CD4-positive, alpha-beta T cell treated with Interferon alpha-2 for 1 hour (primary cell): ENCODE data around the gene NAP1L1.

ENCODE experiments used
- DNase-seq, 2 donors: peaks; one replicate each; pipeline ENCODE4 v3.0.0-alpha.2; 2020 to 2022

Gene NAP1L1

DNA sequence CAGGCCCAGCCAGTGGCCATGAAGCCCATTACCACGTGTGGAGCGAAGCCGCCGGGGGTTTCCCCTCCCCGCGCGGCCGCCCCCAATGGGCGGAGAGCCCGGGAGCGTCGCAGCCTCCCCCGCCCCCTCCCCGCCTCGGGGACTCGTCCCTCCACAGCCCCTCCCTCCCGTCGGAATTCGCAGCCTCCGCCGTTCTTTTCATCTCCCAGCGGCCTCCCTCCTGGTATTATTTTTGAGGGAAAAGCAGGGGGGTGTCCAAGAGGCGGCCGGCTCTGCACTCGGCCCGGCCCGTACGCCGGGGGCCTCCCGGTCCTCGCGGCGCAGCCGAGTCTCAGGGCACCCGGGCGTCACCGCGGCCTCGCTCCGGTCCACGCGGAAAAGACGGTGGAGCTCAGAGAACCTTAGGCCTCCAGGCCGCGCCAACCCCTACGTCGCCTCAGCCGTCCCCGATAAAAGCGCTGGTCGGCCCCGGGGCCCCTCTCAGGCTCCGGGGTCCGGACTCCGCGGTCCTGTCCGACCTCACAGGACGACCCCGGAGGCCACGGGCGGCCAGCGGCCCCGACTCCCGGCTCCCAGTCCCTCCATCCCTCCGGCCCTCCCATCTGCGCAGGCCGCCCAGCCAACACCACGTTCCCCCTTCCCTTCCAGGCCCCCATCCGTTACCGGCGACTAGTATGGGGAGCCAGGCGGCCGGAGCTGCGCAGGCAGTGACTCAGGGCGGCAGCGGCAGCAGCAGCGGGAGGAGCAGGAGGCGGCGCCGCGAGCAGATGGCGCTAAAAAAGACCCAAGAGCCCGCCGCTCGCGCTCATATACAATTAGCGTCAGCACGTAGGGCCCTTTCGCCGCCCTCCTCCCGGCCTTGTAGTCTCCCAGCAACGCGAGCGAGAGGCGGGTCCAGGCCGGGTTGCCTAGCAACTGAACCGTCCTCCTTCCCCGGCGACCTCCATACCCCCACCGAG is at the start of gene NAP1L1:
TSS of gene NAP1L1 (minus strand) at position 782 of the 959 bp plus-strand sequence. CDS start 10,466 bp downstream, outside the sequence.
- peak; percentile 97 for DNase-seq

GRCh38 chr12:76127588-76127987 is 43.1 kb upstream of the NAP1L1 start:
- DNase-seq = no peak

GRCh38 chr12:76124456-76124855 is 40.0 kb upstream of the NAP1L1 start:
- DNase-seq = no peak

DNA sequence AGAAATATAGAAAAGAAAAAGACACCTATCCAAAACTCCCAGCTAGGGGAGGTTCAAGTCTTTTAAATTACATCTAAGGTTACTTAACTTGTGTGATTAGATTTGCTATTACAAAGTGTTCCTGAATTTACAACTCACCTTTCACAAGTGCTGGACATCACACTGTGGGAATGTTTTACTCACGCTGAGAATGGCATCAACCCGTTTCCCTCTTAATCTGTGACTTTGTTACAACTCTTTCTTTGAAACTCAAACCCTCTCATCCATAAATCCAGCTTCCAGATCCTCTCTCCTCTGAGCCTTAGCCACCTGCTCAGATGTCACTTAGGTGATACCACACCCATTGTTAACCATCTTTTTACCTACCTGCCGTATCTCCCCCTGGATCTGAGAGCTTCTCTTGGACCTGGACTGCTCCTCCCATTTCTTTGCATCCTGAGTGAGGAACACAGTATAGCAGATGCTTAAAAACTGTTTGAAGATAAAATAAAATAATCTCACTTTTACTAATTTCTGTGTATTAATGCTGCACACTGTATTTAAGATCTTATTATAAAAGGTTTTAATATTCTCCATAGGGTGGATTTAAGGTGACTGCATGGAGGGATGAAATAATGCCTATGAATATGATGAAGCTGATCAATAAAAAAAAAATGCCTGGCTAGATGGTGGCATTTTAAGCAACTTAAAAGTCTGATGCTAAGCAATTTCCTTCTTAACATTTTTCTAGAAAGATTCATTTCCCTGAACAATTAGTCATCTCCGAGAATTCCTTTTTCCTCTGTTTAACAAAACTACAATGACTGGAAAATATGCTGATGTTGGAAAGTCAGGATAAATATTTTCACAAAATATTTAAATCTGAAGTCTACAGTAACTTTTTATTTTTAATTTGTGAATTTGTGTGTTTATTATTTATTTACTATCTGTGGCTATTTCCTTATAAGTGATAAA is 39.1 kb upstream of the NAP1L1 start:
- no peak for DNase-seq

DNA sequence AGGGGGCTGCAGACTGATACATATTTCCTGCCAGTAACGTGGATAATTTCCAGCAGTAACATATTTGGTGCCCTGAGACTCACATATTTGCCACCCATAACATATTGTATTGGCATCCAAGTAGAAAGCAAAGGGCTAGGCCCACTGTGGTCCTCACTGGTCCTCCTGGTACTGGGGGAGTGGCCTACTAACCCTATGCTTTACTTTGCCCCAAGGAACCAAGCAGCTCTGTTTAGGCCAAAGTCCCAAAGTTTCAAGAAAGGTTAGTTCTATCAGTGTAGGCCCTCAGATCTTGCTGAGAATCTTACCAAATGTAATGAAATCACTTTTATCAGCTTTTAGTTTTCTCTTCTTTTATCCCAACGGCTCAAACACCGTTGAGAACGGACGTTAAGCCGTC is 35.4 kb upstream of the NAP1L1 start:
- no peak for DNase-seq

DNA sequence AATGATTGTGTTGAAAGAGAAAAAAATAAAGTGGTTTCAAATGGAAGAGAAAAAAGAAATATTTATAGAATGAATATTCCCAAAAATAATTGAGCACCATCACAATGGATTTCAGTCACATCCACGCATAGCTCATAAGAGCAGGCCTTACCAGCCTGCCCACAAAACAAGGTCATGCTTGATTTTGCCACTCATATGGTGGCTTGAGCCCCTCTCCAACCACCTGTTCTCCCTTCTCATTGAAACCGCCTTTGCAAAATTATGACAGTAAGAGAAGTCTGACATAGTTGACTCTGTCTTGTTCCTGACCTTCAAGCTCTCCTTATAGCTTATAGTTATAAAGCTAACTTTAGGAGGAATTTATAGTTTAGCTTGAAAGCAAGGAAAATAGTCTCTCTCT is 33.3 kb upstream of the NAP1L1 start:
- no peak for DNase-seq

- peak in 1 of 2 donors; percentile 4 for DNase-seq
Observed at GRCh38 chr12:76117067-76117691, 32.7 kb upstream of the NAP1L1 start.

GRCh38 chr12:76113800-76114757 is 29.6 kb upstream of the NAP1L1 start:
- DNase-seq = no peak

- DNase-seq = no peak
Observed at GRCh38 chr12:76111209-76111749, 26.8 kb upstream of the NAP1L1 start.

- DNase-seq = no peak
Observed at GRCh38 chr12:76109879-76110278, 25.4 kb upstream of the NAP1L1 start.

DNA sequence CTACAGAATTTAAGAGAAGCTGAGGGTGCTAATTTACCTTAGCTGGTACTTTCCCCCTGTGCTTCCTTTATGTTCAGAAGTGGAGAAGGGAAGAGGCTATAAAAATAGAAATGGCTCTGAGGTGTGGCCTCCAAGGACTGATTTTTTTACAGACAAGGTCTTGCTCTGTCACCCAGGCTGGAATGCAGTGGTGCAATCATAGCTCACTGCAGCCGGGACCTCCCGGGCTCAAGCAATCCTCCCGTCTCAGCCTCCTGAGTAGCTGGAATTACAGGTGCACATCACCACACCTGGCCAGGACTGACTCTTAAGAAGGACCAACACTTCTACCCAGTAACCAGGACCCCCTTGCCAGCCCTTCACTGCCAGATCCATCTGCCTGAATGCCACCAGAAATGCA is 23.9 kb upstream of the NAP1L1 start:
- no peak for DNase-seq

DNA sequence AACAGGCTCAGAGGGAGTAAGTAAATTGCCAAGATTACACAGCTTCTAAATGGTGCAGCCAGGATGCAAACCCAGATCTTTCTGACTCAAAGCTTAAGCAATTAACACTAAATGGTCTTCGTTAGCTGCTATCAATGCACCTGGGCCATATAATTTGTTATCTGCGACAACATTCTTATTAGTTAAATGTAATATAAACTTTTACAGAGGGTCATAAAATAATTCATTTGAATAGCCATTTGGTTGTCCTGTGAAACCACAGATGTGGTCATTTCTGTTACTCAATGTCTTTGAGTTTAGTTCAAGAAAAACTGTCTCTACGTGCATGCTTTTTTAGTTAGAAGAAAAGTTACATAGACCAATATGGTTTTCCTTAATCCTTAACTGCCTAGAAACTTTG is 22.1 kb upstream of the NAP1L1 start:
- DNase-seq = no peak

GRCh38 chr12:76103958-76104357 is 19.5 kb upstream of the NAP1L1 start:
- DNase-seq = no peak

DNA sequence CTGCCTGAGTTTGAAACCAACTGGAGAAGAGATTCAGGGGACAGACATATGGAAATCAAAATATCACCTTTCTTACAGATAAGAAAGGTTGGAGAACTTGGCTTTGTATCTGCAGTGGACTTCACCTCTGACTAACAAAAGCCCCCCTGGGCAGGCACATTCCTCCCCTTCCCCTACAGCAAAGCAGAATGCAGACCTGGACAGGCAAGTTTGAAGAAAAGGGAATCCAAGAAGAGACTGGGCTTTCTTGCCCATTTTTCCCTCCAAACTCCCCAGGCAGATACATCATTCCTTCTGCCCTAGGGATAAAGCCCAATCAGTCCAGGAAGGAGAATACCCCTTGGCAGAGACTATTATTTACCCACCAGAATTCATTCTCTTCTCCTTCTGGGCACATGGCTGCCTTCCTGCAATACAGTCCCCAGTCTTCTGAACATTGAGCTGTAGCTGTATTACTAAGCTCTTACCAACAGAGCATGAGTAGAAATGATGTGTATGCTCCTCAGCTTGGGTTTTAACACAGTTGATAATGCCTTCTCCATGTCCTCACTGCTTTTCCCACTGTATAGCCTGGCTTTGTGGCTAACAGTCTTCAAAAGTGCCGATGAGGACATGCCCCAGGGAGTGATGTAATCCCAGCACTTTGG is 17.4 kb upstream of the NAP1L1 start:
- DNase-seq = no peak

DNA sequence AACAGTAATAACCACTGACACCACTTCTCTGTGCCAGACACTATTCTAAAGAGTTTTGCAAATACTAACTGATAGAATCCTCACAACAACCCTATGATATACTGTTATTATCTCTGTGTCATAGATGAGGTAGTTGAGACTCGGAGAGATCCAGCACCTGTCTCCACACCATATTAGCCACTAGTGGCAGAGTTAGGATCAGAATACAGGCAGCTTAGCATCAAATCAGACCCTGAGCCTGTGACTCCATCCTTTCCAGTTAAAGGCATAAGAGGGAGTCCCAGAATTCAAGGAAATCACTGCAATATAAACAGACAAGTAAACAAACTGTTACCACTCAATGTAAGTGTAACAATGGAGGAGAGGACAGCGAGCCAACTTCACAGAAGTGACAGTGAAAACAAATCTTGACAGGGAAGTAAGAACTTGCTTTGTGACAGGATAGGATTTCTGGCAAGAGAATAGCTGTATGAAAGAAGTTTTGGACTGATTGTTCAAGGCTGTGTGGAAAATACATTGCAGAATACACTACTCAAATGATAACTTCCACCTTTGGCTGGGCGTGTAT is 11.7 kb upstream of the NAP1L1 start:
- DNase-seq = no peak

DNA sequence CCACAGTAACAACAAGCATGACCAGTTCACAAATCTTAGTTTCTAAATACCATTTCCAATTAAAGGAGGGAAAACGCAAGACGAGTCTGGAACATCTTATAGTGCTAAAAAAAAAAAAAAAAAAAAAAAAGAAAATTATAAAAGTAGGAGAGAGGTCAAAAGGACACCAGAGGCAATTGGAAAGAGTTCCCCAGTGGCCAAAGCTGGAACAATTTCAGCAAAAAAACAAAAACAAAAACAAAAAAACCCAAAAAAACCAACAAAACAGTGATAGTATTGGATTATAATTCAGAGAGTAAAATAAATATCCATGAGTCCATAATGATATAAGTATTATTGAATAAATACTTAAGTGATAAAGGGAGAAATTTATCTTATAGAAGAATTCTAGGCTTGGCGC is 10.3 kb upstream of the NAP1L1 start:
- DNase-seq = no peak

DNA sequence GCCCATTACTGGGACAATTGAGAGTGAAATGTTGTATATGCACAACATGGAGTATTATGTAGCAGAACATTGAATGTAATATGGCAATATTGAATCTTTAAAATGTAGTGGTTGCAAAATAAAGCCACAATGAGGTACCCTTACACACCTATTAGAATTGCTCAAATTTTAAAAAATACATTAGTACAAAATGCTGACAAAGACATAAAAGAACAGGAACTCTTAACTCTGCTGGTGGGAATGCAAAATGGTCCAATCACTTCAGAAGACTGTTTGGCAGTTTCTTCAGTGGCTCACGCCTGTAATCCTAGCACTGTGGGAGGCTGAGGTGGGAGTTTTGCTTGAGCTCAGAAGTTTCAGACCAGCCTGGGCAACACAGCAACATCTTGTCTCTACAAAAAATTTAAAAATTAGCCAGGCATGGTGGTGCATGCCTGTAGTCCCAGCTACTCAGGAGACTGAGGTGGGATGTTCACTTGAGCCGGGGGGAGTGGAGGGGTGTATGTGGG is 6.8 kb upstream of the NAP1L1 start:
- no peak for DNase-seq

DNA sequence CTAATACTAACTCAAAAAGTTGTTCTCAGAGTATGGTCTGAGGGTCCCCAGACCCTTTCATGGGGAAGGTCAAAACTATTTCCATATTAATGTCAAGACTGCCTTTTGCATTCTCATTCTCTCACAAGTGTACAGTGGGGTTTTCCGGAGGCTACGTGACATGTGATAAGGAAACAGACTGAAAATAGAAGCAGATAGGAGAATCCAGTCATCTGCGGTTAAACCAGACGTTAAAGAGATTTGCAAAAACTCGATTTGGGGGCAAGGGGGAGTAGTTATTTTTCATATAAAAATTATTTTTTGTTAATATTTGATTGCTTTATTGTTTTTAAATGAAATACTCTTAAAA is 1.0 kb upstream of the NAP1L1 start:
- DNase-seq = peak; percentile 34 to 72

DNA sequence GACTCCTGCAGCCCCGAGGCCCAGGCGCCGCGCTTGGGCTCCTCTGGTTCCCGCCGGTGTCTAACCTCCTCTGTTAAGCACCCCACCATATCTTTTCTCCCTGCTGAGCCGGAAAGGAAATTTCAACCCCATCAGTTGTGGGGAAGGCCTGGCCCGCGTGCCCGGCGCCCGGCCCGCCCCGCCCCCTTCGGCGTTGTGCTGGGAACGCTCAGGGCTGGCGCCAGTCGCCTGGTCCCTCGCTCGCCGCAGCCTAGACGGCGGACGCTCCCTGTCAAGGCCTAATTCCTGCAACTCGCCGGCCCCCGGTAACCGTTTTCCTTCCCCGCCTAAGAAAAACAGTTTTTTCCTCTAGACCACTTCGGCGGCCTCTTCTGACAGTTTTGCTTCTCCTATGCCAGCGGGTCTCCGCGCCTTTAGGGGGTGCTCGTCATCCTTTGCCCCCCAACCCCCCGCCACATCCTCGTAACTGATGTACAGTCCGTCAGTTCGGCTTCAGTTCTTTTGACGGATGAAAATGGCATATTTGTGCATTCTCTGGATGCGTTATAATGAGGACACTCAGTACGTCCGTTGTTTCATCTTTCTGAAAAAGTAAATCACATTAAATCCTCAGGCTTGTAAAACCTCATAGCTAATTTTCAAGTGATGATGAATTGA is 506 bp upstream of the NAP1L1 start:
- peak in 1 of 2 donors; percentile 61 for DNase-seq
